IMR-90 (cell line): Measurements from ENCODE around the gene CD300C. TPM values are rescaled to one million over a fixed set of nuclear protein-coding genes. Genes with fewer than 3 reads are reported as not detected.
"Not testable (repeated sequence)": the region's sequence is repeated elsewhere in the genome, so short reads cannot be mapped to it uniquely, and the experiment has no call there.

Experiments used
- ATAC-seq: fragments of 200-7000 bp; cut with Tn5 transposase; 2 replicates; pipeline ENCODE4 v1.9.1; 2020; ENCODE audit warnings: low read depth, mild to moderate bottlenecking, moderate library complexity
- BruUV-seq: library from RNA; stranded (reverse); fragments of 400-500 nt; replicated peaks from 2 replicates; lab custom pipeline; 2021; lab: Mats Ljungman, UMichigan
- CTCF ChIA-PET: fragments of 300-600 bp; formaldehyde crosslinking; extraction: SDS; loops from one replicate; lab custom pipeline; 2021; ENCODE audit warnings: antibody characterized with exemption; lab: Yijun Ruan, JAX
- POLR2A ChIA-PET: fragments of 300-600 bp; sonication (Branson Sonifier 250); formaldehyde crosslinking; loops from one replicate; lab custom pipeline; 2022; ENCODE audit warnings: antibody characterized with exemption; ENCODE audit not compliant: unreplicated experiment; lab: Charles Lee
- DNase-seq: peaks from one replicate; pipeline ENCODE4 v3.0.0; 2013
- H2AFZ ChIP-seq: replicated peaks from 2 replicates; pipeline ENCODE3; 2013; ENCODE audit warnings: low read length, mild to moderate bottlenecking; ENCODE audit not compliant: poor library complexity
- H2AK5ac ChIP-seq: 2 replicates; pipeline ENCODE4 v1.6.1; 2013; ENCODE audit warnings: low read depth, low read length, inconsistent platforms
- H2AK9ac ChIP-seq: replicated peaks from 2 replicates; pipeline ENCODE3; 2013; ENCODE audit warnings: mild to moderate bottlenecking, low read depth, low read length, moderate library complexity; ENCODE audit not compliant: poor library complexity
- H2BK120ac ChIP-seq: 2 replicates; pipeline ENCODE4 v1.6.1; 2013; ENCODE audit warnings: low read depth, low read length, inconsistent platforms
- H2BK15ac ChIP-seq: 3 replicates; pipeline ENCODE4 v1.6.1; 2013; ENCODE audit warnings: low read depth, low read length, inconsistent platforms
- H2BK20ac ChIP-seq: 2 replicates; pipeline ENCODE4 v1.6.1; 2013; ENCODE audit warnings: low read depth, mild to moderate bottlenecking, inconsistent platforms, low read length, moderate library complexity
- H2BK5ac ChIP-seq: 2 replicates; pipeline ENCODE4 v1.6.1; 2013; ENCODE audit warnings: mild to moderate bottlenecking, low read depth, low read length, inconsistent platforms; ENCODE audit not compliant: poor library complexity, severe bottlenecking
- H3K14ac ChIP-seq: replicated peaks from 2 replicates; pipeline ENCODE4 v1.6.1; 2013; ENCODE audit warnings: low read depth, low read length, inconsistent platforms
- H3K18ac ChIP-seq: 2 replicates; pipeline ENCODE4 v1.6.1; 2013; ENCODE audit warnings: low read depth, low read length, control low read depth
- H3K23ac ChIP-seq: 2 replicates; pipeline ENCODE4 v1.6.1; 2013; ENCODE audit warnings: low read depth, low read length, inconsistent platforms
- H3K27ac ChIP-seq: 2 replicates; pipeline ENCODE4 v1.5.1; 2013; ENCODE audit warnings: mild to moderate bottlenecking, control low read depth, low read length; ENCODE audit not compliant: insufficient read depth
- H3K27me3 ChIP-seq: 2 replicates; pipeline ENCODE4 v1.6.1; 2013; ENCODE audit warnings: low read length; ENCODE audit not compliant: control insufficient read depth, insufficient read depth
- H3K36me3 ChIP-seq: 2 replicates; pipeline ENCODE4 v1.6.1; 2013; ENCODE audit warnings: low read length, mixed read lengths; ENCODE audit not compliant: control insufficient read depth, insufficient read depth
- H3K4ac ChIP-seq: 2 replicates; pipeline ENCODE4 v1.6.1; 2013; ENCODE audit warnings: low read depth, low read length, inconsistent platforms
- H3K4me1 ChIP-seq: 2 replicates; pipeline ENCODE4 v1.6.1; 2013; ENCODE audit warnings: low read length, mixed read lengths; ENCODE audit not compliant: control insufficient read depth, insufficient read depth
- H3K4me2 ChIP-seq: 2 replicates; pipeline ENCODE4 v1.6.1; 2013; ENCODE audit warnings: low read depth, mild to moderate bottlenecking, control low read depth, low read length, moderate library complexity
- H3K4me3 ChIP-seq: 2 replicates; pipeline ENCODE4 v1.5.1; 2013; ENCODE audit warnings: low read depth, mild to moderate bottlenecking, control low read depth, low read length, moderate library complexity; ENCODE audit not compliant: insufficient read depth
- H3K56ac ChIP-seq: 2 replicates; pipeline ENCODE4 v1.6.1; 2013; ENCODE audit warnings: low read length, inconsistent platforms; ENCODE audit not compliant: insufficient read depth; ENCODE audit errors: extremely low read depth
- H3K79me1 ChIP-seq, 2 experiments: 2 replicates each; pipeline ENCODE4 v1.6.1; 2013; ENCODE audit warnings: low read length in 2 of 2, inconsistent platforms in 1 of 2, low read depth in 1 of 2
- H3K9ac ChIP-seq: 2 replicates; pipeline ENCODE4 v1.6.1; 2013; ENCODE audit warnings: low read depth, low read length, control low read depth
- H3K9me1 ChIP-seq: 2 replicates; pipeline ENCODE4 v1.6.1; 2013; ENCODE audit warnings: low read length, inconsistent platforms; ENCODE audit not compliant: insufficient read depth
- H3K9me3 ChIP-seq: 2 replicates; pipeline ENCODE4 v1.6.1; 2013; ENCODE audit warnings: low read length; ENCODE audit not compliant: control insufficient read depth, insufficient read depth
- H4K20me1 ChIP-seq: 2 replicates; pipeline ENCODE4 v1.6.1; 2013; ENCODE audit warnings: low read length, inconsistent platforms; ENCODE audit not compliant: insufficient read depth
- H4K5ac ChIP-seq: 2 replicates; pipeline ENCODE4 v1.6.1; 2013; ENCODE audit warnings: mild to moderate bottlenecking, low read depth, low read length, control low read depth
- H4K8ac ChIP-seq, 2 experiments: 2 replicates each; pipeline ENCODE4 v1.6.1; 2013; ENCODE audit warnings: low read depth in 2 of 2, low read length in 2 of 2, control low read depth in 1 of 2, inconsistent platforms in 1 of 2
- H4K91ac ChIP-seq: 2 replicates; pipeline ENCODE4 v1.6.1; 2013; ENCODE audit warnings: low read depth, low read length, inconsistent platforms; ENCODE audit not compliant: insufficient read depth
- WGBS, 2 experiments: methylation state at CpG; one replicate each; pipeline versions ENCODE4 v1.1.5 to v1.1.7; 2013; ENCODE audit warnings: missing lambda C conversion rate in 2 of 2; ENCODE audit not compliant: insufficient read length in 1 of 2; ENCODE audit errors: extremely low coverage in 2 of 2; 5-methylcytosine and 5-hydroxymethylcytosine counted together
- dilution Hi-C: fragments of 300-500 bp; cut with HindIII; formaldehyde crosslinking; loops from one replicate; pipeline ENCODE4 v1.14.3; 2018; ENCODE audit warnings: low sequenced_read_pairs; ENCODE audit not compliant: unreplicated experiment
- in situ Hi-C: fragments of 300-500 bp; cut with MboI; formaldehyde crosslinking; loops from 3 replicates; pipeline ENCODE4 v1.14.3; 2019; ENCODE audit warnings: low sequenced_read_pairs, inconsistent platforms, mixed read lengths
- intact Hi-C: fragments of 100-400 bp; cut with micrococcal nuclease; formaldehyde crosslinking; loops from 2 replicates; pipeline ENCODE4 v1.10.0; 2022
- polyA plus RNA-seq, 3 experiments: library from polyadenylated mRNA; depleted of rRNA; stranded (reverse); fragments of >200 nt; gene quantifications; 2 replicates each; pipeline ENCODE4 v1.2.3, GENCODE V29; 2012; ENCODE audit warnings: low replicate concordance in 1 of 3
- total RNA-seq: library from RNA; depleted of rRNA; stranded (reverse); fragments of >200 nt; gene quantifications from 2 replicates; pipeline ENCODE4 v1.2.3, GENCODE V29; 2012

The CD300C gene
- total and polyA plus RNA-seq, 2 of the 4 experiments (the other 2 are of a cell fraction) = not detected

GRCh38 chr17:74518413-74518981 lies 27.4 kb downstream of the CD300C start:
- H2AFZ ChIP-seq, H2BK120ac ChIP-seq, H2AK5ac ChIP-seq, H2BK15ac ChIP-seq, CTCF ChIA-PET, H4K91ac ChIP-seq, H3K9ac ChIP-seq, H4K20me1 ChIP-seq, H3K27me3 ChIP-seq, H3K4me1 ChIP-seq, H2AK9ac ChIP-seq, H3K79me1 ChIP-seq, H2BK5ac ChIP-seq, H3K23ac ChIP-seq, POLR2A ChIA-PET, H3K9me1 ChIP-seq, H3K4me3 ChIP-seq, BruUV-seq, H3K14ac ChIP-seq, intact Hi-C loops, H3K56ac ChIP-seq, H4K8ac ChIP-seq, H4K5ac ChIP-seq, H2BK20ac ChIP-seq, H3K4ac ChIP-seq, dilution Hi-C loops, ATAC-seq, H3K27ac ChIP-seq, H3K18ac ChIP-seq, H3K36me3 ChIP-seq, in situ Hi-C loops, H3K4me2 ChIP-seq, DNase-seq: not testable (repeated sequence)
- H3K9me3 ChIP-seq = peaks cover 42% of the 10 kb centered on the region
- no CpG with 5 or more reads among the region's 6 CpGs for WGBS, 2 experiments
